DOHH2 (cell line): ENCODE measurements around the gene SULF2.

Experiments
- CTCF ChIP-seq: fragments of 200-600 bp; sonication (generic); IDR thresholded peaks from one replicate; pipeline ENCODE4 v1.5.1; 2014; ENCODE audit warnings: antibody characterized with exemption, mild to moderate bottlenecking, low read depth, low read length; ENCODE audit not compliant: poor library complexity, severe bottlenecking
- EZH2phosphoT487 ChIP-seq: fragments of 200-600 bp; sonication (generic); IDR thresholded peaks from 2 replicates; pipeline ENCODE4 v1.6.1; 2017; ENCODE audit warnings: borderline replicate concordance, mild to moderate bottlenecking, antibody characterized with exemption, low read length, moderate library complexity, mixed read lengths

- no peak for TF ChIP-seq CTCF
- no peak for TF ChIP-seq EZH2phosphoT487
These were observed 50.4 kb downstream of the SULF2 start for GRCh38 chr20:47734870-47735269.
